WTC11 (cell line): ENCODE results near the gene RASL10A. TPM values are rescaled to one million over a fixed set of nuclear protein-coding genes. Genes with fewer than 3 reads are reported as not detected.

Source experiments
- ATAC-seq: fragments of 200-7000 bp; cut with Tn5 transposase; 2 replicates; pipeline ENCODE4 v1.10.0; 2021; ENCODE audit warnings: mild to moderate bottlenecking, moderate library complexity
- CTCF ChIA-PET: fragments of 300-600 bp; sonication (Branson Sonifier 250); formaldehyde crosslinking; loops from one replicate; lab custom pipeline; 2021; ENCODE audit warnings: antibody characterized with exemption; lab: Charles Lee
- POLR2A ChIA-PET: fragments of 350-600 bp; sonication (Branson Sonifier 250); formaldehyde crosslinking; loops from one replicate; lab custom pipeline; 2021; ENCODE audit warnings: antibody characterized with exemption; lab: Charles Lee
- DNase-seq: peaks from one replicate; pipeline ENCODE4 v3.0.0; 2021; ENCODE audit warnings: low spot score
- H3K27ac Mint-ChIP-seq: 2 replicates; pipeline ENCODE4 v1.8.0; 2021; ENCODE audit warnings: mixed read lengths
- H3K27me3 Mint-ChIP-seq: 2 replicates; pipeline ENCODE4 v1.8.0; 2021; ENCODE audit warnings: low read depth, mild to moderate bottlenecking, moderate library complexity, mixed read lengths
- H3K36me3 Mint-ChIP-seq: 2 replicates; pipeline ENCODE4 v1.8.0; 2021; ENCODE audit warnings: mixed read lengths
- H3K4me1 Mint-ChIP-seq: 2 replicates; pipeline ENCODE4 v1.8.0; 2022; ENCODE audit warnings: mixed read lengths
- H3K4me3 Mint-ChIP-seq: 2 replicates; pipeline ENCODE4 v1.8.0; 2021; ENCODE audit warnings: mild to moderate bottlenecking, moderate library complexity, mixed read lengths
- H3K9me3 Mint-ChIP-seq: 2 replicates; pipeline ENCODE4 v1.8.0; 2021; ENCODE audit warnings: mixed read lengths
- ARID4B ChIP-seq: sonication (generic); formaldehyde crosslinking; IDR thresholded peaks from 2 replicates; pipeline ENCODE4 v1.8.0; 2023; ENCODE audit warnings: missing genetic modification reagents, mild to moderate bottlenecking, borderline replicate concordance
- CREB1 ChIP-seq: sonication (generic); formaldehyde crosslinking; IDR thresholded peaks from 2 replicates; pipeline ENCODE4 v1.8.0; 2023; ENCODE audit warnings: mild to moderate bottlenecking, missing genetic modification reagents
- ELF4 ChIP-seq: sonication (generic); formaldehyde crosslinking; IDR thresholded peaks from 2 replicates; pipeline ENCODE4 v1.8.1; 2022; ENCODE audit warnings: low read depth, mild to moderate bottlenecking, moderate library complexity, missing genetic modification reagents
- HMGA2 ChIP-seq: fragments of 250-450 bp; sonication (Bioruptor Pico); IDR thresholded peaks from 2 replicates; pipeline ENCODE4 v1.4.0; 2021; ENCODE audit warnings: mild to moderate bottlenecking, moderate library complexity
- NFE2L1 ChIP-seq: sonication (generic); formaldehyde crosslinking; IDR thresholded peaks from 2 replicates; pipeline ENCODE4 v1.8.1; 2023; ENCODE audit warnings: missing genetic modification reagents
- PRRX2 ChIP-seq: fragments of 250-450 bp; sonication (Bioruptor Pico); IDR thresholded peaks from 2 replicates; pipeline ENCODE4 v1.8.0; 2021; ENCODE audit warnings: mild to moderate bottlenecking
- RELA ChIP-seq: sonication (generic); formaldehyde crosslinking; IDR thresholded peaks from 2 replicates; pipeline ENCODE4 v1.8.1; 2022; ENCODE audit warnings: missing genetic modification reagents, mild to moderate bottlenecking, borderline replicate concordance
- ZBTB43 ChIP-seq: sonication (generic); formaldehyde crosslinking; IDR thresholded peaks from 2 replicates; pipeline ENCODE4 v1.8.1; 2023; ENCODE audit warnings: mild to moderate bottlenecking, missing genetic modification reagents
- ZNF121 ChIP-seq: sonication (generic); formaldehyde crosslinking; IDR thresholded peaks from 2 replicates; pipeline ENCODE4 v1.8.0; 2023; ENCODE audit warnings: missing genetic modification reagents
- ZNF416 ChIP-seq: fragments of 250-450 bp; sonication (Bioruptor Pico); IDR thresholded peaks from 2 replicates; pipeline ENCODE4 v1.9.0; 2021; ENCODE audit warnings: mild to moderate bottlenecking, inconsistent platforms
- ZNF425 ChIP-seq: fragments of 250-450 bp; sonication (Bioruptor Pico); conservative IDR thresholded peaks from 2 replicates; pipeline ENCODE4 v1.9.0; 2021; ENCODE audit warnings: mild to moderate bottlenecking
- total RNA-seq: library from RNA; stranded (reverse); gene quantifications from 3 replicates; pipeline ENCODE4 v1.2.3, GENCODE V29; 2021

RASL10A gene
- total RNA-seq, 1 experiment from 2014 or later, result 1.6 TPM

GRCh38 chr22:29300807-29301601 lies 14.5 kb downstream of the RASL10A start (continued):
- TF ChIP-seq ARID4B (CRISPR knock-in tag) (no peak), ZNF425 (CRISPR knock-in tag) (no peak), NFE2L1 (CRISPR knock-in tag) (no peak), HMGA2 (CRISPR knock-in tag) (no peak)

GRCh38 chr22:29300467-29300806 lies 15.1 kb downstream of the RASL10A start:
- Mint-ChIP-seq H3K4me3 (no peak overlapping the region), H3K36me3 (peaks cover 47% of the 10 kb centered on the region), H3K27ac (no peak overlapping the region), H3K9me3 (no peaks in the 10 kb centered on the region), H3K27me3 (no peaks in the 10 kb centered on the region), H3K4me1 (peaks cover 9% of the 10 kb centered on the region; the same call in 1 of the 2 replicates)
- ChIA-PET CTCF (interaction anchor here (1.7 to 4.5 kb wide), 2 partner anchors 13 to 41 kb away, joined by 4 to 52 read pairs; no protein-coding TSS in a partner anchor), POLR2A (no interaction called here)
- DNase-seq (no peak), ATAC-seq (no peak)
- TF ChIP-seq RELA (CRISPR knock-in tag) (no peak), ZBTB43 (CRISPR knock-in tag) (no peak), PRRX2 (CRISPR knock-in tag) (no peak), ZNF416 (CRISPR knock-in tag) (0 out of 2 replicates have a peak, but pooled peaks have one; percentile 35)

- CTCF ChIA-PET, result no interaction called here
- ATAC-seq (no peak), DNase-seq (no peak)
- POLR2A ChIA-PET, result interaction anchor here (0.6 kb wide), 1 partner anchor 84 kb away, joined by 3 read pairs; no protein-coding TSS in a partner anchor
- H3K27me3 Mint-ChIP-seq, result no peaks in the 10 kb centered on the region
- 0 out of 2 replicates have a peak, but pooled peaks cover under 1% of the 10 kb centered on the region for H3K4me1 Mint-ChIP-seq
- H3K36me3 Mint-ChIP-seq, result peaks cover 58% of the 10 kb centered on the region
- 0 out of 2 replicates have a peak overlapping the region, but pooled peaks have one; percentile 11 for H3K27ac Mint-ChIP-seq
- no peaks in the 10 kb centered on the region for H3K9me3 Mint-ChIP-seq
- no peak for TF ChIP-seq CREB1 (CRISPR knock-in tag)
- TF ChIP-seq ZNF121 (CRISPR knock-in tag), result no peak
- TF ChIP-seq ELF4, result no peak
- no peak overlapping the region for H3K4me3 Mint-ChIP-seq
Measured at GRCh38 chr22:29299136-29299900, 16.2 kb downstream of the RASL10A start.
